ENCODE measurements around the gene CELF5.

GRCh38 chr19:3283246-3283751, 58.8 kb downstream of the CELF5 start:
- TF ChIP-seq CTCF (conservative IDR thresholded peaks at IDR 0.05; ENCODE audit: low read length) (no peak), EZH2phosphoT487 (IDR thresholded peaks at IDR 0.05; ENCODE audit: borderline replicate concordance, low read depth, low read length) (no peak)

All from OCI-LY7 (cell line).